Epithelial cell of proximal tubule (primary cell): ENCODE data around the gene SH3BGRL2. TPM values are rescaled to one million over a fixed set of nuclear protein-coding genes. Genes with fewer than 3 reads are reported as not detected.

ENCODE experiments used
- DNase-seq: peaks from one replicate; pipeline ENCODE4 v3.0.0-alpha.2; 2011; ENCODE audit warnings: low read depth
- H3K4me3 ChIP-seq: 2 replicates; pipeline ENCODE4 v1.5.1; 2011; ENCODE audit warnings: low read depth, mild to moderate bottlenecking, low read length
- CTCF ChIP-seq: conservative IDR thresholded peaks from 2 replicates; pipeline ENCODE4 v1.5.1; 2012; ENCODE audit warnings: low read depth, mild to moderate bottlenecking, low read length
- total RNA-seq: library from RNA; depleted of rRNA; stranded (reverse); fragments of >200 nt; gene quantifications from 2 replicates; pipeline ENCODE4 v1.2.3, GENCODE V29; 2015

SH3BGRL2 gene
- total RNA-seq, 1 donor from 2014 or later = 10.3 TPM

- no peak for DNase-seq
- TF ChIP-seq CTCF = no peak
- H3K4me3 ChIP-seq = no peak overlapping the region
Measured at GRCh38 chr6:79605968-79606764, 25.0 kb upstream of the SH3BGRL2 start.

- no peak for DNase-seq
- no peak for TF ChIP-seq CTCF
- no peak overlapping the region for H3K4me3 ChIP-seq
Measured at GRCh38 chr6:79607000-79607399, 24.1 kb upstream of the SH3BGRL2 start.

GRCh38 chr6:79608334-79609224 is 22.6 kb upstream of the SH3BGRL2 start:
- no peak for DNase-seq
- no peak overlapping the region for H3K4me3 ChIP-seq
- no peak for TF ChIP-seq CTCF

- DNase-seq = no peak
- TF ChIP-seq CTCF = no peak
- H3K4me3 ChIP-seq = no peak overlapping the region
Measured at GRCh38 chr6:79609225-79609595, 21.9 kb upstream of the SH3BGRL2 start.

GRCh38 chr6:79610306-79611009 is 20.7 kb upstream of the SH3BGRL2 start:
- TF ChIP-seq CTCF = no peak

GRCh38 chr6:79612457-79612856 is 18.7 kb upstream of the SH3BGRL2 start:
- no peak overlapping the region for H3K4me3 ChIP-seq
- no peak for DNase-seq
- no peak for TF ChIP-seq CTCF

More at GRCh38 chr6:79610306-79611009, 20.7 kb upstream of the SH3BGRL2 start:
- DNase-seq = no peak
- no peak overlapping the region for H3K4me3 ChIP-seq
